Upper lobe of right lung (tissue), 1 donor: ENCODE results near the gene CTSF. TPM values are rescaled to one million over a fixed set of nuclear protein-coding genes. Genes with fewer than 3 reads are reported as not detected.
A peak's percentile ranks its signal among the peaks of the same experiment; 100 is the strongest.

Source experiments
- ATAC-seq: fragments of 200-7000 bp; cut with Tn5 transposase; one replicate; pipeline ENCODE4 v1.9.1; 2020; ENCODE audit warnings: mild to moderate bottlenecking, moderate library complexity
- DNase-seq: peaks from one replicate; pipeline ENCODE4 v3.0.0-alpha.2; 2020
- H3K27ac ChIP-seq: fragments of 200-600 bp; one replicate; pipeline ENCODE4 v1.8.0; 2022
- H3K27me3 ChIP-seq: fragments of 200-600 bp; one replicate; pipeline ENCODE4 v1.8.0; 2022; ENCODE audit warnings: mild to moderate bottlenecking
- H3K36me3 ChIP-seq: fragments of 200-600 bp; one replicate; pipeline ENCODE4 v1.8.0; 2022
- H3K4me1 ChIP-seq: fragments of 200-600 bp; one replicate; pipeline ENCODE4 v1.8.0; 2022
- H3K4me3 ChIP-seq: fragments of 200-600 bp; one replicate; pipeline ENCODE4 v1.8.0; 2022; ENCODE audit warnings: mild to moderate bottlenecking
- H3K9me3 ChIP-seq: fragments of 200-600 bp; one replicate; pipeline ENCODE4 v1.8.0; 2022
- intact Hi-C: fragments of 100-400 bp; cut with DNase I; formaldehyde crosslinking; loops from one replicate; pipeline ENCODE4 v1.11.0; 2022
- total RNA-seq: library from RNA; stranded (reverse); fragmentation: NEBNext Ultra II Directional; extraction: Animal tissue kit (Norgen Biotek cat#: 25700); gene quantifications from one replicate; pipeline ENCODE4 v1.2.1, GENCODE V29; 2021
- TF ChIP-seq, protein P1 (sequence below): fragments of 200-600 bp; IDR thresholded peaks from one replicate; pipeline ENCODE4 v1.8.0; 2022; ENCODE audit warnings: antibody characterized with exemption
- donor health status: DM: no; HTN: yes; CAD: no; lungs with severe emphysema.

CTSF gene
- total RNA-seq, 1 donor from 2014 or later = 37.0 TPM

DNA sequence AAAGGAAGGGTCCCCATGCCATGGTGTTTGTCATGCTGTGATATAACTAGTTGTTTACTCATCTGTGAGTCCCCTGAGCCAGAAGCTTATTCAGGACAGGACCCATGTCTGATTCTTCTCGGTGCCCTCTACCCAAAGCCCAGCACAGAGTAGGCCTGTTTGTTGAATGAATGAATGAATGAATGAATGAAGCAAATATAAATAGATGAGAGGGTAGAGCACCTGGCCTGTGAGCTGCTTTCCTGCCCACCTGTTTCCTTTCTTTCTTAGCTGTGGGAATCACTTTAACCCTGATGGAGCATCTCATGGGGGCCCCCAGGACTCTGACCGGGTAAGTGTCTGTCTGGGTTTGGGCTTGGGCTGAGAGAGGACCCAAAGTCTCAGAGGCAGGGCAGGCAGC lies 31.8 kb upstream of the CTSF start:
- Histone ChIP-seq H3K27ac (no peak overlapping the region), H3K4me3 (no peak overlapping the region), H3K36me3 (peaks cover 22% of the 10 kb centered on the region), H3K9me3 (no peaks in the 10 kb centered on the region), H3K4me1 (peaks cover 8% of the 10 kb centered on the region), H3K27me3 (no peaks in the 10 kb centered on the region)
- intact Hi-C loops = no loop called here
- DNase-seq (no peak), ATAC-seq (no peak)
- TF ChIP-seq, protein P1, sequence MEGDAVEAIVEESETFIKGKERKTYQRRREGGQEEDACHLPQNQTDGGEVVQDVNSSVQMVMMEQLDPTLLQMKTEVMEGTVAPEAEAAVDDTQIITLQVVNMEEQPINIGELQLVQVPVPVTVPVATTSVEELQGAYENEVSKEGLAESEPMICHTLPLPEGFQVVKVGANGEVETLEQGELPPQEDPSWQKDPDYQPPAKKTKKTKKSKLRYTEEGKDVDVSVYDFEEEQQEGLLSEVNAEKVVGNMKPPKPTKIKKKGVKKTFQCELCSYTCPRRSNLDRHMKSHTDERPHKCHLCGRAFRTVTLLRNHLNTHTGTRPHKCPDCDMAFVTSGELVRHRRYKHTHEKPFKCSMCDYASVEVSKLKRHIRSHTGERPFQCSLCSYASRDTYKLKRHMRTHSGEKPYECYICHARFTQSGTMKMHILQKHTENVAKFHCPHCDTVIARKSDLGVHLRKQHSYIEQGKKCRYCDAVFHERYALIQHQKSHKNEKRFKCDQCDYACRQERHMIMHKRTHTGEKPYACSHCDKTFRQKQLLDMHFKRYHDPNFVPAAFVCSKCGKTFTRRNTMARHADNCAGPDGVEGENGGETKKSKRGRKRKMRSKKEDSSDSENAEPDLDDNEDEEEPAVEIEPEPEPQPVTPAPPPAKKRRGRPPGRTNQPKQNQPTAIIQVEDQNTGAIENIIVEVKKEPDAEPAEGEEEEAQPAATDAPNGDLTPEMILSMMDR = no peak

DNA sequence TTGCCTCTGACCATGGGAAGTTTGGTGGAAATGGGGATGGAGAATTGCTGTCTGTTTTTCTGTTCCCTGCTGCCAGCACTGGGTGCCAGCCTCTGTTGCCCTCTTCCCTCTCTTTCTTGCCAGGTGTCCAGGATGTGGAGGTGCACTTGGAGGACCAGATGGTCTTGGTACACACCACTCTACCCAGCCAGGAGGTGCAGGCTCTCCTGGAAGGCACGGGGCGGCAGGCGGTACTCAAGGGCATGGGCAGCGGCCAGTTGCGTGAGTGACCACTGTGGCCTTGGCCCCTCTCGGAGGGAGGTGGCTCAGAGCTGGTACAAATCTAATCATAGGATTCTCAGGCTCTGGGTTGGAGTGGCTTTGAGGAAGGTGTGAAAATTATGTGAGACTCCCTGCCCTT lies 30.6 kb upstream of the CTSF start:
- no peak for ATAC-seq
- Histone ChIP-seq H3K4me1 (peaks cover 19% of the 10 kb centered on the region), H3K27ac (no peak overlapping the region), H3K4me3 (no peak overlapping the region), H3K36me3 (peaks cover 12% of the 10 kb centered on the region), H3K27me3 (no peaks in the 10 kb centered on the region), H3K9me3 (no peaks in the 10 kb centered on the region)
- TF ChIP-seq, protein P1 = no peak
- intact Hi-C loops = no loop called here
- DNase-seq = no peak

DNA sequence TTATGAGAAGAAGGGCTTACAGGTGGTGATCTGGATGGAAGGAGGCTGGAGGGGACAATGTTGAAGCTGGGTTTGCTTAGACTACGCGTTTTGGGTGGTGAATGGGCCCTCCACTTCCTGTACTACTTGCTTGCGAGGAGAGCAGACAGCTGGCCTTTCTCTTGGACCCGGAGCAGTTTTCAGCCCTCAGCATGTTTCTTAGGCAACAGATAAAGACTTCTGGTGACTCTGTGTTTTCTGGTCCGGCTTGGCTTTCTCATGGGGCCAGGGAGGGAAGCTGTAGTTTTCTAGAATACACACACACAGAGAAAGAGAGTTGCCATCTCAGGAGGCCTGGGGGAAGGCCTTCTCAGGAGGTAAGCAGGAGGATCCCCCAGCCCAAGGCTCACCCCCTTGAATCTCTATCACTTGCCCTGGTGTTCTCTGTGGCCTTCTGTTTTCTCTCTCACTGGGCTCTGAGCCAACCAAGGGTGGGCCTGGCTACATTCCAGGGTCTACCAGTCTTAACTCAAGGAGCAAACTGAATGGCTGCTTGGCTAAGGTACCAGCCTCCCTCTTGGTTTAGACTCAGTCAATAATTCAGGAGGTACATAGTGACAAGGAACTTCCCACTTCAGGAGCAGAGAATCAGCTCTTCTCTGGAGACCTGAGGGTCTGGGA lies 27.0 kb upstream of the CTSF start:
- Histone ChIP-seq H3K27ac (peak overlapping the region; percentile 63), H3K36me3 (peaks cover 11% of the 10 kb centered on the region), H3K9me3 (no peaks in the 10 kb centered on the region), H3K27me3 (no peaks in the 10 kb centered on the region), H3K4me3 (no peak overlapping the region), H3K4me1 (peaks cover 26% of the 10 kb centered on the region)
- intact Hi-C loops = no loop called here
- ATAC-seq = no peak
- DNase-seq = no peak
- TF ChIP-seq, protein P1 = no peak

DNA sequence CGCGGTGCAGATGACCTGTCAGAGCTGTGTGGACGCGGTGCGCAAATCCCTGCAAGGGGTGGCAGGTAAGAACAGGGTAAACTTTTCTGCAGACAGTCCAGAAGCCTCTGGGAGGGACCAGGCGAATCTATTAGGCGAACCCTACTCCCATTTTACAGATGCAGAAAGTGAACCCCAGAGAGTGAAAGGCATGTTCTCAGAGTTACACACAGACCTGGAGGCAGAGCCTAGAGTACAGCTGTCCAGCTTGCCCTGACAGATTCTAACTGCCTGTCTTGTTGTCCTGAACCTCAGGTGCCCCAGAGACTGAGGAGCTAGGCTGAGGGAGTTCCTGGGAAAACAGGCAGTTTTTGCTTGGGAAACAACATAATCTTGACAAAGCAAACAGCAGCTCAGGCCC lies 25.2 kb upstream of the CTSF start:
- peak overlapping the region; percentile 85 for H3K27ac ChIP-seq
- H3K27me3 ChIP-seq = no peaks in the 10 kb centered on the region
- DNase-seq (no peak), ATAC-seq (no peak)
- H3K36me3 ChIP-seq = no peaks in the 10 kb centered on the region
- TF ChIP-seq, protein P1 = no peak
- intact Hi-C loops = no loop called here
- peaks cover 26% of the 10 kb centered on the region for H3K4me1 ChIP-seq
- H3K4me3 ChIP-seq = peak overlapping the region; percentile 90
- no peaks in the 10 kb centered on the region for H3K9me3 ChIP-seq

DNA sequence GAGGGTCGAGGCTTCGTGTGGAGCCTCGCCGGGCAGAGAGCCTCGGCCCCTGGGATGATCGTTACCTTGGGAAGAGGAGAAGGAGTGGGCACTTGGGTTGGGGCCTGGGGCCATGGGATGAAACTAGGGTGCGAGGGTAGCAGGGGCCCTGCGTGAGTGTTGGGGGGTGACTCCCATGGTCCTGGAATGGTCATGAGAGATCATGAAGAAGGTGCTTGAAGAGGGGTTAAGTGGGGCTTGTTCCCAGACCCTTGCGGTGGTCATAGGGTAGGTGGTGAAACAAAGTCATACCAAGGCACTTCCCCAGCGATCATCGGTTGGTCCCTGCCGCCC lies 24.9 kb upstream of the CTSF start:
- Histone ChIP-seq H3K4me3 (peak overlapping the region; percentile 90), H3K27me3 (no peaks in the 10 kb centered on the region), H3K9me3 (no peaks in the 10 kb centered on the region), H3K36me3 (no peaks in the 10 kb centered on the region), H3K4me1 (peaks cover 26% of the 10 kb centered on the region), H3K27ac (peak overlapping the region; percentile 85)
- intact Hi-C loops = no loop called here
- TF ChIP-seq, protein P1 = no peak
- DNase-seq (no peak), ATAC-seq (no peak)
